Prostate gland (tissue), 2 donors: ENCODE data around the gene AQP4. TPM values are rescaled to one million over a fixed set of nuclear protein-coding genes. Genes with fewer than 3 reads are reported as not detected.

ENCODE experiments used
- DNase-seq: peaks from one replicate; pipeline ENCODE4 v3.0.0-alpha.2; 2019; ENCODE audit warnings: low spot score
- H3K27ac ChIP-seq, 2 donors: fragments of 200-600 bp; sonication (generic); 2 replicates each; pipeline ENCODE4 v1.5.1; 2017 to 2019
- H3K27me3 ChIP-seq: fragments of 200-600 bp; sonication (generic); replicated peaks from 2 replicates; pipeline ENCODE4 v1.5.1; 2019; ENCODE audit not compliant: insufficient read depth
- H3K36me3 ChIP-seq, 2 donors: fragments of 200-600 bp; sonication (generic); 1 replicate in 1 of 2; 2 replicates in 1 of 2; pipeline versions ENCODE4 v1.5.1 to v1.8.1; 2017 to 2019
- H3K4me1 ChIP-seq: fragments of 200-600 bp; sonication (generic); replicated peaks from 2 replicates; pipeline ENCODE4 v1.5.1; 2019
- H3K4me3 ChIP-seq, 2 donors: fragments of 200-600 bp; sonication (generic); 2 replicates each; pipeline ENCODE4 v1.5.1; 2017 to 2019
- H3K9me3 ChIP-seq: fragments of 200-600 bp; sonication (generic); 2 replicates; pipeline ENCODE4 v1.5.1; 2017
- POLR2A ChIP-seq: fragments of 450-650 bp; IDR thresholded peaks from one replicate; pipeline ENCODE4 v1.6.1; 2016; ENCODE audit warnings: antibody characterized with exemption, mild to moderate bottlenecking
- POLR2AphosphoS5 ChIP-seq: sonication (generic); formaldehyde crosslinking; IDR thresholded peaks from one replicate; pipeline ENCODE4 v1.6.1; 2017; ENCODE audit warnings: antibody characterized with exemption
- WGBS: methylation state at CpG from one replicate; pipeline ENCODE4 v1.1.5; 2018; 5-methylcytosine and 5-hydroxymethylcytosine counted together
- intact Hi-C: fragments of 100-400 bp; cut with DNase I; formaldehyde crosslinking; loops from one replicate; pipeline ENCODE4 v1.14.2; 2022
- total RNA-seq, 2 donors: library from RNA; depleted of rRNA; stranded (reverse); fragments of >200 nt; gene quantifications; one replicate each; pipeline ENCODE4 v1.1.0, GENCODE V29; 2016
- TF ChIP-seq, protein P1 (sequence below), 4 experiments: fragments of 200-600 bp in 2 of 4; fragments of 450-650 bp in 2 of 4; sonication (generic) in 2 of 4; IDR thresholded peaks; 1 replicate in 3 of 4; 2 replicates in 1 of 4; pipeline ENCODE4 v1.5.1; 2016 to 2019; ENCODE audit warnings: antibody characterized with exemption in 4 of 4, mild to moderate bottlenecking in 2 of 4, moderate library complexity in 2 of 4

The AQP4 gene
- total RNA-seq, 2 donors from 2014 or later: 1.7 to 8.4 TPM

DNA sequence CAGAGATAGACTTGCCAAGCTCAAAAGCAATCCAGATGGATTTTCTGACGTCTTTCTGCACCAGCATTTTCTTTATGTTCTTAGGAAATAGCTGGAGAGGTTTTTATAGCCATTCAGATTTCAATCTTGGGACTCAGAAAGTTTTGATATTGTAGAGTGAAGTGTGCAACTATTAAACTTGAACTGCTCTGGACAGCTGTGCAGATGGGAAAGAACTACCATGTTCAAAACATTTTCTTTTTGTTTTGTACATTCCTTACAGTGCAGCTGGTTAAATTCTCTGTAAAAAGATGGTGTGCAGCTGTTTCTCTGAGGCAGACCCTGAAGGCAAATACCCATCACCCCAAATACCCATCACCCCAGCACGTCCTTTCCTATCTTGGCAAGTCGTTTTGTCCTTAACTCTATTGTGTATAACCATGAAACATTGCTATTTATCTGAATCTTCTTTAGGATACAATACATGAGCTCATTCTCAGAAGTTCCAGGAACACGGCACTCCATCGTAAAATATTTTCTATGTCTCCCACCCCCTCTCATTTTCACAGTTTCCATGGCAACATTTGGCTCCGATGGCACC, 38.8 kb downstream of the AQP4 start:
- 42% methylated on average over 6 of the region's 6 CpGs for WGBS
- intact Hi-C loops: no loop called here
- no peak for TF ChIP-seq POLR2AphosphoS5
- TF ChIP-seq, protein P1, sequence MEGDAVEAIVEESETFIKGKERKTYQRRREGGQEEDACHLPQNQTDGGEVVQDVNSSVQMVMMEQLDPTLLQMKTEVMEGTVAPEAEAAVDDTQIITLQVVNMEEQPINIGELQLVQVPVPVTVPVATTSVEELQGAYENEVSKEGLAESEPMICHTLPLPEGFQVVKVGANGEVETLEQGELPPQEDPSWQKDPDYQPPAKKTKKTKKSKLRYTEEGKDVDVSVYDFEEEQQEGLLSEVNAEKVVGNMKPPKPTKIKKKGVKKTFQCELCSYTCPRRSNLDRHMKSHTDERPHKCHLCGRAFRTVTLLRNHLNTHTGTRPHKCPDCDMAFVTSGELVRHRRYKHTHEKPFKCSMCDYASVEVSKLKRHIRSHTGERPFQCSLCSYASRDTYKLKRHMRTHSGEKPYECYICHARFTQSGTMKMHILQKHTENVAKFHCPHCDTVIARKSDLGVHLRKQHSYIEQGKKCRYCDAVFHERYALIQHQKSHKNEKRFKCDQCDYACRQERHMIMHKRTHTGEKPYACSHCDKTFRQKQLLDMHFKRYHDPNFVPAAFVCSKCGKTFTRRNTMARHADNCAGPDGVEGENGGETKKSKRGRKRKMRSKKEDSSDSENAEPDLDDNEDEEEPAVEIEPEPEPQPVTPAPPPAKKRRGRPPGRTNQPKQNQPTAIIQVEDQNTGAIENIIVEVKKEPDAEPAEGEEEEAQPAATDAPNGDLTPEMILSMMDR (IDR thresholded peaks at IDR 0.05): no peak
- TF ChIP-seq POLR2A: no peak
- no peaks in the 10 kb centered on the region for H3K4me1 ChIP-seq
- DNase-seq: no peak
- H3K4me3 ChIP-seq: no peak overlapping the region
- no peaks in the 10 kb centered on the region for H3K9me3 ChIP-seq
- no peaks in the 10 kb centered on the region for H3K36me3 ChIP-seq
- H3K27me3 ChIP-seq: no peaks in the 10 kb centered on the region
- H3K27ac ChIP-seq: no peak overlapping the region

DNA sequence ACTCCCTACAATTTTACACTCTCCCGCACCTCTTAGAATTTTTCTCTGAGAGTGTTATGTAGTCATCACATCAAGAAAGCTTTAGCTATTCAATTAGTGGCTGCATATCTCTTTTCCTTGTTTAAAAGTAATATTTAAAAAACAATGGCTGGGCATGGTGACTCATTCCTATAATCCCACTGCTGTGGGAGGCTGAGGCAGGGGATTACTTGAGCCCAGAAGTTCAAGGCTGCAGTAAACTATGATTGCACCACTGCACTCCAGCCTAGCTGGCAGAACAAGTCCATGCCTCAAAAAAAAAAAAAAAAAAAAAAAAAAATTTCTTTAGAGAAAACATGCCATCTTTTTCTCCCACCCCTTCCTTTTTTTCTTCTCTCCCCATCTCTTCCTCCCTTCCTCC, 44.3 kb downstream of the AQP4 start:
- Histone ChIP-seq H3K27me3 (no peaks in the 10 kb centered on the region), H3K27ac (no peak overlapping the region), H3K4me1 (no peaks in the 10 kb centered on the region), H3K9me3 (no peaks in the 10 kb centered on the region), H3K4me3 (no peak overlapping the region), H3K36me3 (no peaks in the 10 kb centered on the region)
- TF ChIP-seq POLR2A (no peak), POLR2AphosphoS5 (no peak)
- TF ChIP-seq, protein P1 (IDR thresholded peaks at IDR 0.05): no peak
- DNase-seq: no peak
- intact Hi-C loops: no loop called here
- WGBS: 93% methylated on average over 1 of the region's 1 CpG

DNA sequence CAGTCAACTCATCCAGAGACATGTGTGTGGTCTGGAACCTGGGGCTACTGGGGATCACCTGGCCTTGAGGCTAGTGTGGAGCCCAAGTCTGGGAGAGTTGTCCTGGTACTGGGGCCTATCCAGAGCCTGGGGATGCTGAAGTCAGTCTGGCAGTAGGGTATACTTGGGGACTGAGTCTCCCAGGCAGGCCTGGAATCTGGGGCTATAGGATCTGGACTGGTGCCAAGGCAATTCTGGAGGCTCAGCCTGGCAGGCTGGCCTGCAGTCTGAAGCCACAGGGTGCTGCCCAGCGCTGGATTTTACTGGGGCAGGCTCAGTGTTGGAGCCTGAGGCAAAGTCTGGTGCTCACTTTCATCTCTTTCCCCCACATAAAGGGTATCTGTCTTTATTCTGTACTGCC, 46.5 kb downstream of the AQP4 start:
- no peaks in the 10 kb centered on the region for H3K9me3 ChIP-seq
- H3K36me3 ChIP-seq: no peaks in the 10 kb centered on the region
- H3K4me1 ChIP-seq: no peaks in the 10 kb centered on the region
- WGBS: 92% methylated on average over 1 of the region's 1 CpG
- DNase-seq: no peak
- no peak overlapping the region for H3K27ac ChIP-seq
- H3K4me3 ChIP-seq: no peak overlapping the region
- H3K27me3 ChIP-seq: no peaks in the 10 kb centered on the region
- intact Hi-C loops: no loop called here
- TF ChIP-seq, protein P1 (IDR thresholded peaks at IDR 0.05): no peak
- no peak for TF ChIP-seq POLR2A
- no peak for TF ChIP-seq POLR2AphosphoS5

DNA sequence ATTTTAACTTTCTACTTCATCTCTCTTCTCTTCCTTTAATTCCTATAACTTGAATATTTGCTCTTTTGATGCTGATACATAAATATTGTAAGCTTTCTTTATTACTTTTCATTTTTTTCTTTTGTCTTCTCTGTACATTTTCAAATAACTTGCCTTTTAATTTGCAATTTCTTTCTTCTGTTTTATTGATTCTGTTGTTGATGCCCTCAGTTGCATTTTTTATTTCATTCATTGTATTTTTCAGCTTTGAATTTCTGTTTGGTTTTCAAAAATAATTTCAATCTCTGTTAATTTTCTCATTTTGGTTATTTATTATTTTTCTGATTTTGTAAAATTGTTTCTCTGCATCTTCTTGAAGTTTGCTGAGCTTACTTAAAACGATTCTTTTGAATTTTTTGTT, 47.0 kb downstream of the AQP4 start:
- no peaks in the 10 kb centered on the region for H3K9me3 ChIP-seq
- no peak for DNase-seq
- WGBS: 90% methylated on average over 1 of the region's 1 CpG
- no peak overlapping the region for H3K27ac ChIP-seq
- no peaks in the 10 kb centered on the region for H3K36me3 ChIP-seq
- TF ChIP-seq POLR2AphosphoS5 (no peak), POLR2A (no peak)
- TF ChIP-seq, protein P1 (IDR thresholded peaks at IDR 0.05): no peak
- no peaks in the 10 kb centered on the region for H3K4me1 ChIP-seq
- intact Hi-C loops: no loop called here
- no peaks in the 10 kb centered on the region for H3K27me3 ChIP-seq
- no peak overlapping the region for H3K4me3 ChIP-seq

DNA sequence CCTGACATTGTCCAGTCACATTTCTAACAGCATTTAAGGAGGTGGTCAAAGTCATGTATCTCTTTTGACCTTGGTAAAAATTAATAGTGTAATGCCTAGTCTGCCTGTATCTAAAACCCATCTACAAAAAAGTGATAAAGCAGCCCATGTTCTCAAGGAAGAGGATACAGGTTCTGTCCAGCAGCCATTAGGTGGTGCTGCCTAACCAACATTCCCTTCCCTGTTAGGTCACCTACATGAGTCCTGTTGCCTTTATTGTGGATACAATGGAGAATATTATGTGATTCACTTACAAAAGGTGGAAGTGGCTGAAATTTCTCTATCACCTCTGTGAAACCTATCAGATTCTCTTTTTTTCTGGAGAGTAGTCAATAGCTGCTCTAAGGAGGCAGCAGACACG, 52.5 kb downstream of the AQP4 start:
- Histone ChIP-seq H3K27ac (no peak overlapping the region), H3K27me3 (no peaks in the 10 kb centered on the region), H3K36me3 (no peaks in the 10 kb centered on the region), H3K4me3 (no peak overlapping the region), H3K4me1 (no peaks in the 10 kb centered on the region), H3K9me3 (no peaks in the 10 kb centered on the region)
- TF ChIP-seq, protein P1 (IDR thresholded peaks at IDR 0.05): peak in 3 of 4 experiments; percentile 41 to 56 (median 47)
- TF ChIP-seq POLR2AphosphoS5 (no peak), POLR2A (no peak)
- DNase-seq: peak; percentile 42
- intact Hi-C loops: no loop called here
- 33% methylated on average over 1 of the region's 1 CpG for WGBS
